HS-27A (cell line): ENCODE results near the gene CCL22.

Experiments
- DNase-seq: peaks from one replicate; pipeline ENCODE4 v3.0.0-alpha.2; 2012; ENCODE audit warnings: low read depth, missing footprints

CCL22 gene

GRCh38 chr16:57376313-57376818, 17.8 kb downstream of the CCL22 start:
- DNase-seq: no peak

GRCh38 chr16:57377080-57377841, 18.7 kb downstream of the CCL22 start:
- no peak for DNase-seq

GRCh38 chr16:57379579-57379978, 21.0 kb downstream of the CCL22 start:
- no peak for DNase-seq

GRCh38 chr16:57380671-57381462, 22.3 kb downstream of the CCL22 start:
- DNase-seq: no peak

- no peak for DNase-seq
Observed at GRCh38 chr16:57381791-57382534, 23.4 kb downstream of the CCL22 start.

- no peak for DNase-seq
Observed at GRCh38 chr16:57382535-57383275, 24.1 kb downstream of the CCL22 start.

- no peak for DNase-seq
Observed at GRCh38 chr16:57383276-57384247, 25.0 kb downstream of the CCL22 start.

- DNase-seq: no peak
Observed at GRCh38 chr16:57384248-57385070, 25.9 kb downstream of the CCL22 start.

GRCh38 chr16:57385083-57385482, 26.5 kb downstream of the CCL22 start:
- no peak for DNase-seq

GRCh38 chr16:57386381-57386951, 27.9 kb downstream of the CCL22 start:
- DNase-seq: no peak

GRCh38 chr16:57387598-57388354, 29.2 kb downstream of the CCL22 start:
- no peak for DNase-seq

- DNase-seq: no peak
Observed at GRCh38 chr16:57388359-57389086, 29.9 kb downstream of the CCL22 start.

- no peak for DNase-seq
Observed at GRCh38 chr16:57389087-57389468, 30.5 kb downstream of the CCL22 start.

GRCh38 chr16:57390636-57391295, 32.2 kb downstream of the CCL22 start:
- DNase-seq: no peak

GRCh38 chr16:57391300-57391699, 32.7 kb downstream of the CCL22 start:
- no peak for DNase-seq

- no peak for DNase-seq
Observed at GRCh38 chr16:57391708-57392107, 33.1 kb downstream of the CCL22 start.

GRCh38 chr16:57392694-57393093, 34.1 kb downstream of the CCL22 start:
- no peak for DNase-seq
